ENCODE results near the gene CPNE9.

The CPNE9 gene

GRCh38 chr3:9754678-9755077 lies 51.0 kb downstream of the CPNE9 start:
- no peak overlapping the region for H3K4me2 ChIP-seq (ENCODE audit: low read depth, low read length)
- H3K9me3 ChIP-seq (replicated peaks; ENCODE audit: insufficient read depth, low read length), result no peaks in the 10 kb centered on the region
- no peaks in the 10 kb centered on the region for H3K27me3 ChIP-seq (replicated peaks; ENCODE audit: insufficient read depth, low read length)
- no peak for DNase-seq
- H3K4me1 ChIP-seq (ENCODE audit: low read length), result peaks cover 6% of the 10 kb centered on the region
- 0 out of 2 replicates have a peak, but pooled peaks cover 3% of the 10 kb centered on the region for H3K36me3 ChIP-seq (replicated peaks; ENCODE audit: insufficient read depth, low read length)
- peaks cover 20% of the 10 kb centered on the region for H3K79me2 ChIP-seq (ENCODE audit: low read length)
- TF ChIP-seq EZH2phosphoT487 (IDR thresholded peaks at IDR 0.05; ENCODE audit: low read length) (no peak), EZH2 (optimal IDR thresholded peaks at IDR 0.05; ENCODE audit: low read depth, low read length) (no peak), CTCF (IDR thresholded peaks at IDR 0.05; ENCODE audit: low read length) (no peak)
- H2AFZ ChIP-seq (ENCODE audit: low read length), result no peak overlapping the region
- no peaks in the 10 kb centered on the region for H3K9me2 ChIP-seq (replicated peaks; ENCODE audit: insufficient read depth, low read length)
- no peak overlapping the region for H3K27ac ChIP-seq (ENCODE audit: low read length)
- no peaks in the 10 kb centered on the region for H4K20me1 ChIP-seq (ENCODE audit: insufficient read depth, low read length)
- H3K9ac ChIP-seq (ENCODE audit: low read length), result no peak overlapping the region
- no peaks in the 10 kb centered on the region; the same call in 1 of the 2 replicates for H3F3A ChIP-seq (ENCODE audit: insufficient read depth, low read length)
- H3K4me3 ChIP-seq (ENCODE audit: low read length), result no peak overlapping the region

GRCh38 chr3:9757427-9757826 lies 53.8 kb downstream of the CPNE9 start:
- Histone ChIP-seq H3K4me3 (ENCODE audit: low read length) (no peak overlapping the region), H3K9me3 (replicated peaks; ENCODE audit: insufficient read depth, low read length) (no peaks in the 10 kb centered on the region), H3K4me2 (ENCODE audit: low read depth, low read length) (no peak overlapping the region), H3F3A (ENCODE audit: insufficient read depth, low read length) (no peaks in the 10 kb centered on the region), H3K27ac (ENCODE audit: low read length) (no peak overlapping the region), H3K27me3 (replicated peaks; ENCODE audit: insufficient read depth, low read length) (no peaks in the 10 kb centered on the region), H3K79me2 (ENCODE audit: low read length) (no peaks in the 10 kb centered on the region), H2AFZ (ENCODE audit: low read length) (no peak overlapping the region), H3K4me1 (ENCODE audit: low read length) (no peaks in the 10 kb centered on the region), H3K9me2 (replicated peaks; ENCODE audit: insufficient read depth, low read length) (no peaks in the 10 kb centered on the region), H3K9ac (ENCODE audit: low read length) (no peak overlapping the region), H4K20me1 (ENCODE audit: insufficient read depth, low read length) (no peaks in the 10 kb centered on the region), H3K36me3 (replicated peaks; ENCODE audit: insufficient read depth, low read length) (no peaks in the 10 kb centered on the region)
- DNase-seq, result no peak
- no peak for TF ChIP-seq CTCF (IDR thresholded peaks at IDR 0.05; ENCODE audit: low read length)
- no peak for TF ChIP-seq EZH2phosphoT487 (IDR thresholded peaks at IDR 0.05; ENCODE audit: low read length)
- TF ChIP-seq EZH2 (optimal IDR thresholded peaks at IDR 0.05; ENCODE audit: low read depth, low read length), result no peak

DNA sequence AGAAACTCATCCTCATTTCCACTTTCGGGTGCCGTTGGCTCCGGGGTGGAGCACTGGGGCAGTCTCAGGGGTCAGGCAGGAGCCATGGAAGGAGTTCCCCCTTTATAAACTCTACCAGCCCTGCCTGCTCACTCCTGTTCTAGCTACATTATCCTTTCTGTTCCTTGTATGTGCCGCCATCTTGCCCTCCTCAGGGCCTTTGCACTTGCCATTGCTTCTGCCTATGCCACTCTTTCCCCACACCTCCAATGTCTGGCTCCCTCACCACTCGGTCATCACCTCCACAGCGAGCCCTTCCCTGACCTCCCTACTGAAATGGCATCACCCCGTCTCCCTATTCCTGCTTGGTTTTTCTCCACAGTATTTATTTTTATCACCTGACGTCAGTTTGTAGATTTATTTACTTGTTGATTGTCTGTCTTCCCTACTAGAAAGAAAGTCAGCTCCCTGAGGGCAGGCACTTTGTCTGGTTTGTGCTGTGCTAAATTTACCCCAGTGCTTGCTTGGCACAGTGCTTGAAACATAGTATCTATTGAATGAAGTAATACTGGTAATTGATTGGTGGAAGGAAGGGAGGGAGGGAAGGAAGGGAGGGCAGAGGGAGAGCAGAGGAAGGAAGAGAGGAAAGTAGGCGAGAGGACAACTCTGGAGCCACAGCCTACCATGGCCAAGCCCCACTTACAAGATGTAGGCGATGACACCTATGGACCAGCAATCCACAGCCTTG lies 57.3 kb downstream of the CPNE9 start:
- no peak overlapping the region for H3K27ac ChIP-seq (ENCODE audit: low read length)
- H3K4me3 ChIP-seq (ENCODE audit: low read length), result no peak overlapping the region
- no peak overlapping the region for H2AFZ ChIP-seq (ENCODE audit: low read length)
- H3F3A ChIP-seq (ENCODE audit: insufficient read depth, low read length), result no peaks in the 10 kb centered on the region
- H3K79me2 ChIP-seq (ENCODE audit: low read length), result no peaks in the 10 kb centered on the region
- DNase-seq, result no peak
- no peak overlapping the region for H3K9ac ChIP-seq (ENCODE audit: low read length)
- H3K27me3 ChIP-seq (replicated peaks; ENCODE audit: insufficient read depth, low read length), result no peaks in the 10 kb centered on the region
- no peaks in the 10 kb centered on the region for H3K4me1 ChIP-seq (ENCODE audit: low read length)
- H3K9me3 ChIP-seq (replicated peaks; ENCODE audit: insufficient read depth, low read length), result no peaks in the 10 kb centered on the region
- TF ChIP-seq CTCF (IDR thresholded peaks at IDR 0.05; ENCODE audit: low read length) (no peak), EZH2 (optimal IDR thresholded peaks at IDR 0.05; ENCODE audit: low read depth, low read length) (no peak), EZH2phosphoT487 (IDR thresholded peaks at IDR 0.05; ENCODE audit: low read length) (no peak)
- no peak overlapping the region for H3K4me2 ChIP-seq (ENCODE audit: low read depth, low read length)
- no peaks in the 10 kb centered on the region for H3K9me2 ChIP-seq (replicated peaks; ENCODE audit: insufficient read depth, low read length)
- no peaks in the 10 kb centered on the region for H4K20me1 ChIP-seq (ENCODE audit: insufficient read depth, low read length)
- no peaks in the 10 kb centered on the region for H3K36me3 ChIP-seq (replicated peaks; ENCODE audit: insufficient read depth, low read length)

All from MM.1S (cell line).